Peyer's patch (tissue), 4 donors: ENCODE data around the gene IFT43.

Experiments used
- CTCF ChIP-seq, 6 experiments: fragments of 450-650 bp in 4 of 6; fragments of 200-600 bp in 2 of 6; sonication (generic) in 1 of 6; IDR thresholded peaks; one replicate each; pipeline ENCODE4 v1.5.1; 2017 to 2019; ENCODE audit warnings: antibody characterized with exemption in 6 of 6, mild to moderate bottlenecking in 3 of 6, moderate library complexity in 1 of 6
- POLR2A ChIP-seq, 2 donors: fragments of 450-650 bp; IDR thresholded peaks; one replicate each; pipeline ENCODE4 v1.5.1; 2017; ENCODE audit warnings: antibody characterized with exemption in 2 of 2, mild to moderate bottlenecking in 2 of 2, moderate library complexity in 2 of 2

GRCh38 chr14:75941030-75941429 lies 44.5 kb upstream of the IFT43 start:
- TF ChIP-seq CTCF (IDR thresholded peaks at IDR 0.05) (no peak), POLR2A (IDR thresholded peaks at IDR 0.05) (no peak)
